ENCODE data around the gene KLRD1. TPM values are rescaled to one million over a fixed set of nuclear protein-coding genes. Genes with fewer than 3 reads are reported as not detected.

KLRD1 gene
- total and polyA plus RNA-seq, 2 of the 4 experiments (the other 2 are of a cell fraction), result under 0.01 TPM

DNA sequence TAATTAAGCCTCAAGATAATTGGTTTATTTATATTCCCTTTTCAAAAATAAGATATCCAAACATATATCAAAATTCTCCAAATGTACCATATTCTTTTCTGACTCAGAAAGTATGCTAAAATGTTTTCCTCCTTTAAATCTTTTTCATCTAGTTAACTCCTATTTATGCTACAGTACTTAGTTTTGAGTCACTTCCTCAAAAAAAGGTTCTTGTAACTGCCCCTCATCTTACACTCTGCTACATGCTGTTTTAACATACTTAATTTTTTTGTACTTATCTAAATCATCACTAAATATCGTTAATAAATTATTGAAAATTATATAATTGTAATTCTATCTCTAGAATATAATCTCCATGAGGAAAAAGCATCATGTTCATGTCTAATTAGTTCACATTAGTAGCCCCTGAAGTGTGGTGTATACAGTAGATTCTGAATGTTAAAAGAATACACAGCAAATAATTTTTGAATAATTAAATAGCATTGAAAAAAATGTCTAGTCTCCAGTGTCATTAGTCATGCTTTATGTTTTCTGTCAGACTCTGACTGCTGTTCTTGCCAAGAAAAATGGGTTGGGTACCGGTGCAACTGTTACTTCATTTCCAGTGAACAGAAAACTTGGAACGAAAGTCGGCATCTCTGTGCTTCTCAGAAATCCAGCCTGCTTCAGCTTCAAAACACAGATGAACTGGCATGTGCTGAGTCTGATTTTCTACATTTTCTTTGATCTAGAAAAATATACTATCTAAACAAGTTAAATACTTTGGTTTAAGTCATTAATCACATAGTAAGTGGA lies 3.5 kb downstream of the KLRD1 start:
- no peak overlapping the region for H3K4ac ChIP-seq (ENCODE audit: low read depth, low read length)
- in situ Hi-C loops (cut with MboI; ENCODE audit: low sequenced_read_pairs), result no loop called here
- no peak overlapping the region for H2AK5ac ChIP-seq (ENCODE audit: low read depth, low read length)
- H4K8ac ChIP-seq (ENCODE audit: low read depth in 2 of 2, low read length in 2 of 2), result no peak overlapping the region
- ATAC-seq (ENCODE audit: low read depth) (no peak), DNase-seq (no peak)
- no peak overlapping the region for H2AK9ac ChIP-seq (replicated peaks; ENCODE audit: low read depth, low read length, poor library complexity)
- H3K9me1 ChIP-seq (ENCODE audit: insufficient read depth, low read length), result no peaks in the 10 kb centered on the region
- dilution Hi-C loops (cut with HindIII; ENCODE audit: low sequenced_read_pairs, unreplicated experiment), result no loop called here
- H2BK15ac ChIP-seq (ENCODE audit: low read depth, low read length), result no peak overlapping the region
- H3K23ac ChIP-seq (ENCODE audit: low read depth, low read length), result no peak overlapping the region
- H3K79me1 ChIP-seq (ENCODE audit: low read depth in 1 of 2, low read length in 2 of 2), result no peaks in the 10 kb centered on the region
- no TSS peak for BruUV-seq (replicated peaks)
- TF ChIP-seq RAD21 (IDR thresholded peaks at IDR 0.05; ENCODE audit: low read length) (no peak), FOS (IDR thresholded peaks at IDR 0.05; ENCODE audit: low read depth, low read length) (no peak), MAFK (IDR thresholded peaks at IDR 0.05; ENCODE audit: low read depth, low read length) (no peak), SMC3 (IDR thresholded peaks at IDR 0.05; ENCODE audit: low read depth, low read length) (no peak), RFX5 (IDR thresholded peaks at IDR 0.05; ENCODE audit: low read depth, low read length) (no peak), BHLHE40 (IDR thresholded peaks at IDR 0.05; ENCODE audit: low read depth, low read length) (no peak), NFE2L2 (IDR thresholded peaks at IDR 0.05; ENCODE audit: low read depth, low read length) (no peak), MXI1 (IDR thresholded peaks at IDR 0.05; ENCODE audit: borderline replicate concordance, low read depth, low read length) (no peak), CHD1 (IDR thresholded peaks at IDR 0.05; ENCODE audit: low read depth, low read length) (no peak), POLR2A (IDR thresholded peaks at IDR 0.05; ENCODE audit: low read depth, low read length) (no peak), MAZ (IDR thresholded peaks at IDR 0.05; ENCODE audit: borderline replicate concordance, low read depth, low read length) (no peak), RCOR1 (IDR thresholded peaks at IDR 0.05; ENCODE audit: insufficient replicate concordance, low read length) (no peak)
- TF ChIP-seq, protein P1, sequence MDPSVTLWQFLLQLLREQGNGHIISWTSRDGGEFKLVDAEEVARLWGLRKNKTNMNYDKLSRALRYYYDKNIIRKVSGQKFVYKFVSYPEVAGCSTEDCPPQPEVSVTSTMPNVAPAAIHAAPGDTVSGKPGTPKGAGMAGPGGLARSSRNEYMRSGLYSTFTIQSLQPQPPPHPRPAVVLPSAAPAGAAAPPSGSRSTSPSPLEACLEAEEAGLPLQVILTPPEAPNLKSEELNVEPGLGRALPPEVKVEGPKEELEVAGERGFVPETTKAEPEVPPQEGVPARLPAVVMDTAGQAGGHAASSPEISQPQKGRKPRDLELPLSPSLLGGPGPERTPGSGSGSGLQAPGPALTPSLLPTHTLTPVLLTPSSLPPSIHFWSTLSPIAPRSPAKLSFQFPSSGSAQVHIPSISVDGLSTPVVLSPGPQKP (IDR thresholded peaks at IDR 0.05; ENCODE audit: borderline replicate concordance, low read depth, low read length), result no peak
- TF ChIP-seq, protein P2, sequence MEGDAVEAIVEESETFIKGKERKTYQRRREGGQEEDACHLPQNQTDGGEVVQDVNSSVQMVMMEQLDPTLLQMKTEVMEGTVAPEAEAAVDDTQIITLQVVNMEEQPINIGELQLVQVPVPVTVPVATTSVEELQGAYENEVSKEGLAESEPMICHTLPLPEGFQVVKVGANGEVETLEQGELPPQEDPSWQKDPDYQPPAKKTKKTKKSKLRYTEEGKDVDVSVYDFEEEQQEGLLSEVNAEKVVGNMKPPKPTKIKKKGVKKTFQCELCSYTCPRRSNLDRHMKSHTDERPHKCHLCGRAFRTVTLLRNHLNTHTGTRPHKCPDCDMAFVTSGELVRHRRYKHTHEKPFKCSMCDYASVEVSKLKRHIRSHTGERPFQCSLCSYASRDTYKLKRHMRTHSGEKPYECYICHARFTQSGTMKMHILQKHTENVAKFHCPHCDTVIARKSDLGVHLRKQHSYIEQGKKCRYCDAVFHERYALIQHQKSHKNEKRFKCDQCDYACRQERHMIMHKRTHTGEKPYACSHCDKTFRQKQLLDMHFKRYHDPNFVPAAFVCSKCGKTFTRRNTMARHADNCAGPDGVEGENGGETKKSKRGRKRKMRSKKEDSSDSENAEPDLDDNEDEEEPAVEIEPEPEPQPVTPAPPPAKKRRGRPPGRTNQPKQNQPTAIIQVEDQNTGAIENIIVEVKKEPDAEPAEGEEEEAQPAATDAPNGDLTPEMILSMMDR (conservative IDR thresholded peaks at IDR 0.05; ENCODE audit: low read depth, low read length), result no peak
- TF ChIP-seq, protein P3, sequence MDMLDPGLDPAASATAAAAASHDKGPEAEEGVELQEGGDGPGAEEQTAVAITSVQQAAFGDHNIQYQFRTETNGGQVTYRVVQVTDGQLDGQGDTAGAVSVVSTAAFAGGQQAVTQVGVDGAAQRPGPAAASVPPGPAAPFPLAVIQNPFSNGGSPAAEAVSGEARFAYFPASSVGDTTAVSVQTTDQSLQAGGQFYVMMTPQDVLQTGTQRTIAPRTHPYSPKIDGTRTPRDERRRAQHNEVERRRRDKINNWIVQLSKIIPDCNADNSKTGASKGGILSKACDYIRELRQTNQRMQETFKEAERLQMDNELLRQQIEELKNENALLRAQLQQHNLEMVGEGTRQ (IDR thresholded peaks at IDR 0.05; ENCODE audit: low read depth, low read length), result no peak
- H2BK20ac ChIP-seq (ENCODE audit: low read depth, low read length), result no peak overlapping the region
- H2AFZ ChIP-seq (replicated peaks; ENCODE audit: low read length, poor library complexity), result no peak overlapping the region
- H3K4me3 ChIP-seq (ENCODE audit: insufficient read depth, low read depth, low read length), result no peak overlapping the region
- H2BK5ac ChIP-seq (ENCODE audit: low read depth, low read length, poor library complexity, severe bottlenecking), result no peak overlapping the region
- H3K9me3 ChIP-seq (ENCODE audit: control insufficient read depth, insufficient read depth, low read length), result no peaks in the 10 kb centered on the region
- H3K9ac ChIP-seq (ENCODE audit: low read depth, low read length), result no peak overlapping the region
- ChIA-PET POLR2A (ENCODE audit: unreplicated experiment) (no interaction called here), CTCF (no interaction called here)
- no peak overlapping the region for H3K18ac ChIP-seq (ENCODE audit: low read depth, low read length)
- no peak overlapping the region for H4K5ac ChIP-seq (ENCODE audit: low read depth, low read length)
- no peaks in the 10 kb centered on the region for H3K36me3 ChIP-seq (ENCODE audit: control insufficient read depth, insufficient read depth, low read length)
- no peak overlapping the region for H3K56ac ChIP-seq (ENCODE audit: extremely low read depth, insufficient read depth, low read length)
- H3K27ac ChIP-seq (ENCODE audit: insufficient read depth, low read length), result no peak overlapping the region
- no peak overlapping the region for H2BK120ac ChIP-seq (ENCODE audit: low read depth, low read length)
- H3K27me3 ChIP-seq (ENCODE audit: control insufficient read depth, insufficient read depth, low read length), result peaks cover 20% of the 10 kb centered on the region
- H4K91ac ChIP-seq (ENCODE audit: insufficient read depth, low read depth, low read length), result no peak overlapping the region
- intact Hi-C loops (cut with micrococcal nuclease), result no loop called here
- H3K4me1 ChIP-seq (ENCODE audit: control insufficient read depth, insufficient read depth, low read length), result no peaks in the 10 kb centered on the region
- no peaks in the 10 kb centered on the region for H4K20me1 ChIP-seq (ENCODE audit: insufficient read depth, low read length)
- H3K14ac ChIP-seq (replicated peaks; ENCODE audit: low read depth, low read length), result no peak overlapping the region
- WGBS, 2 experiments (ENCODE audit: extremely low coverage in 2 of 2, insufficient read length in 1 of 2), result 100% methylated on average over 1 of the region's 4 CpGs; no CpG with 5 or more reads in 1 of the 2 experiments
- H3K4me2 ChIP-seq (ENCODE audit: low read depth, low read length), result no peak overlapping the region
